WTC11 (cell line): ENCODE data around the gene PTX4. TPM values are rescaled to one million over a fixed set of nuclear protein-coding genes. Genes with fewer than 3 reads are reported as not detected.

Experiments
- ATAC-seq: fragments of 200-7000 bp; cut with Tn5 transposase; 2 replicates; pipeline ENCODE4 v1.10.0; 2021; ENCODE audit warnings: mild to moderate bottlenecking, moderate library complexity
- CTCF ChIA-PET: fragments of 300-600 bp; sonication (Branson Sonifier 250); formaldehyde crosslinking; loops from one replicate; lab custom pipeline; 2021; ENCODE audit warnings: antibody characterized with exemption; lab: Charles Lee
- POLR2A ChIA-PET: fragments of 350-600 bp; sonication (Branson Sonifier 250); formaldehyde crosslinking; loops from one replicate; lab custom pipeline; 2021; ENCODE audit warnings: antibody characterized with exemption; lab: Charles Lee
- DNase-seq: peaks from one replicate; pipeline ENCODE4 v3.0.0; 2021; ENCODE audit warnings: low spot score
- H3K27ac Mint-ChIP-seq: 2 replicates; pipeline ENCODE4 v1.8.0; 2021; ENCODE audit warnings: mixed read lengths
- H3K27me3 Mint-ChIP-seq: 2 replicates; pipeline ENCODE4 v1.8.0; 2021; ENCODE audit warnings: low read depth, mild to moderate bottlenecking, moderate library complexity, mixed read lengths
- H3K36me3 Mint-ChIP-seq: 2 replicates; pipeline ENCODE4 v1.8.0; 2021; ENCODE audit warnings: mixed read lengths
- H3K4me1 Mint-ChIP-seq: 2 replicates; pipeline ENCODE4 v1.8.0; 2022; ENCODE audit warnings: mixed read lengths
- H3K4me3 Mint-ChIP-seq: 2 replicates; pipeline ENCODE4 v1.8.0; 2021; ENCODE audit warnings: mild to moderate bottlenecking, moderate library complexity, mixed read lengths
- H3K9me3 Mint-ChIP-seq: 2 replicates; pipeline ENCODE4 v1.8.0; 2021; ENCODE audit warnings: mixed read lengths
- CREM ChIP-seq: sonication (generic); formaldehyde crosslinking; IDR thresholded peaks from 2 replicates; pipeline ENCODE4 v1.8.1; 2022; ENCODE audit warnings: mild to moderate bottlenecking, missing genetic modification reagents, moderate library complexity
- FOXP1 ChIP-seq: sonication (generic); formaldehyde crosslinking; IDR thresholded peaks from 2 replicates; pipeline ENCODE4 v1.8.0; 2022; ENCODE audit warnings: missing genetic modification reagents, mild to moderate bottlenecking, moderate library complexity, borderline replicate concordance
- GABPB1 ChIP-seq: sonication (generic); formaldehyde crosslinking; IDR thresholded peaks from 2 replicates; pipeline ENCODE4 v1.8.1; 2023; ENCODE audit warnings: mild to moderate bottlenecking, missing genetic modification reagents
- HMGA2 ChIP-seq: fragments of 250-450 bp; sonication (Bioruptor Pico); IDR thresholded peaks from 2 replicates; pipeline ENCODE4 v1.4.0; 2021; ENCODE audit warnings: mild to moderate bottlenecking, moderate library complexity
- IRF2 ChIP-seq: sonication (generic); formaldehyde crosslinking; IDR thresholded peaks from 2 replicates; pipeline ENCODE4 v1.8.0; 2022; ENCODE audit warnings: low read depth, missing genetic modification reagents, borderline replicate concordance
- JUN ChIP-seq: sonication (generic); formaldehyde crosslinking; IDR thresholded peaks from 2 replicates; pipeline ENCODE4 v1.8.0; 2023; ENCODE audit warnings: mild to moderate bottlenecking, missing genetic modification reagents
- MYBL2 ChIP-seq: sonication (generic); formaldehyde crosslinking; IDR thresholded peaks from 2 replicates; pipeline ENCODE4 v1.8.1; 2023; ENCODE audit warnings: mild to moderate bottlenecking, moderate library complexity, missing genetic modification reagents
- NFYB ChIP-seq: sonication (generic); formaldehyde crosslinking; conservative IDR thresholded peaks from 2 replicates; pipeline ENCODE4 v1.8.0; 2022; ENCODE audit warnings: low read depth, missing genetic modification reagents
- NR1H2 ChIP-seq: sonication (generic); formaldehyde crosslinking; IDR thresholded peaks from 2 replicates; pipeline ENCODE4 v1.9.0; 2021; ENCODE audit warnings: mild to moderate bottlenecking, moderate library complexity, missing genetic modification reagents
- NR3C1 ChIP-seq: sonication (generic); formaldehyde crosslinking; conservative IDR thresholded peaks from 2 replicates; pipeline ENCODE4 v1.8.1; 2023; ENCODE audit warnings: low read depth, mild to moderate bottlenecking, missing genetic modification reagents
- RELA ChIP-seq: sonication (generic); formaldehyde crosslinking; IDR thresholded peaks from 2 replicates; pipeline ENCODE4 v1.8.1; 2022; ENCODE audit warnings: missing genetic modification reagents, mild to moderate bottlenecking, borderline replicate concordance
- SP1 ChIP-seq: sonication (generic); formaldehyde crosslinking; conservative IDR thresholded peaks from 2 replicates; pipeline ENCODE4 v1.8.1; 2022; ENCODE audit warnings: missing genetic modification reagents
- TEAD4 ChIP-seq: sonication (generic); formaldehyde crosslinking; IDR thresholded peaks from 2 replicates; pipeline ENCODE4 v1.8.0; 2022; ENCODE audit warnings: mild to moderate bottlenecking, missing genetic modification reagents
- TP53 ChIP-seq: sonication (generic); formaldehyde crosslinking; IDR thresholded peaks from 2 replicates; pipeline ENCODE4 v1.8.1; 2023; ENCODE audit warnings: mild to moderate bottlenecking, missing genetic modification reagents
- ZNF263 ChIP-seq: sonication (generic); formaldehyde crosslinking; IDR thresholded peaks from 2 replicates; pipeline ENCODE4 v1.8.1; 2022; ENCODE audit warnings: low read depth, mild to moderate bottlenecking, moderate library complexity, missing genetic modification reagents
- ZNF671 ChIP-seq: fragments of 250-450 bp; sonication (Bioruptor Pico); IDR thresholded peaks from 2 replicates; pipeline ENCODE4 v1.8.0; 2021; ENCODE audit warnings: mild to moderate bottlenecking
- total RNA-seq: library from RNA; stranded (reverse); gene quantifications from 3 replicates; pipeline ENCODE4 v1.2.3, GENCODE V29; 2021
- TF ChIP-seq, protein P1 (sequence below): sonication (generic); formaldehyde crosslinking; IDR thresholded peaks from 2 replicates; pipeline ENCODE4 v1.8.0; 2022; ENCODE audit warnings: missing genetic modification reagents
- TF ChIP-seq, protein P2 (sequence below): sonication (generic); formaldehyde crosslinking; IDR thresholded peaks from 2 replicates; pipeline ENCODE4 v1.8.1; 2022; ENCODE audit warnings: mild to moderate bottlenecking, missing genetic modification reagents, moderate library complexity, borderline replicate concordance
- TF ChIP-seq, protein P3 (sequence below): sonication (generic); formaldehyde crosslinking; IDR thresholded peaks from 2 replicates; pipeline ENCODE4 v1.8.1; 2023; ENCODE audit warnings: mild to moderate bottlenecking, missing genetic modification reagents, moderate library complexity
- TF ChIP-seq, protein P4 (sequence below): sonication (generic); formaldehyde crosslinking; IDR thresholded peaks from 2 replicates; pipeline ENCODE4 v1.8.0; 2023; ENCODE audit warnings: mild to moderate bottlenecking, missing genetic modification reagents
- TF ChIP-seq, protein P5 (sequence below): sonication (generic); formaldehyde crosslinking; IDR thresholded peaks from 2 replicates; pipeline ENCODE4 v1.8.0; 2022; ENCODE audit warnings: mild to moderate bottlenecking, missing genetic modification reagents
- TF ChIP-seq, protein P6 (sequence below): sonication (generic); formaldehyde crosslinking; IDR thresholded peaks from 2 replicates; pipeline ENCODE4 v1.8.0; 2022; ENCODE audit warnings: mild to moderate bottlenecking, missing genetic modification reagents

Gene PTX4
- total RNA-seq, 1 experiment from 2014 or later, result 0.26 TPM

DNA sequence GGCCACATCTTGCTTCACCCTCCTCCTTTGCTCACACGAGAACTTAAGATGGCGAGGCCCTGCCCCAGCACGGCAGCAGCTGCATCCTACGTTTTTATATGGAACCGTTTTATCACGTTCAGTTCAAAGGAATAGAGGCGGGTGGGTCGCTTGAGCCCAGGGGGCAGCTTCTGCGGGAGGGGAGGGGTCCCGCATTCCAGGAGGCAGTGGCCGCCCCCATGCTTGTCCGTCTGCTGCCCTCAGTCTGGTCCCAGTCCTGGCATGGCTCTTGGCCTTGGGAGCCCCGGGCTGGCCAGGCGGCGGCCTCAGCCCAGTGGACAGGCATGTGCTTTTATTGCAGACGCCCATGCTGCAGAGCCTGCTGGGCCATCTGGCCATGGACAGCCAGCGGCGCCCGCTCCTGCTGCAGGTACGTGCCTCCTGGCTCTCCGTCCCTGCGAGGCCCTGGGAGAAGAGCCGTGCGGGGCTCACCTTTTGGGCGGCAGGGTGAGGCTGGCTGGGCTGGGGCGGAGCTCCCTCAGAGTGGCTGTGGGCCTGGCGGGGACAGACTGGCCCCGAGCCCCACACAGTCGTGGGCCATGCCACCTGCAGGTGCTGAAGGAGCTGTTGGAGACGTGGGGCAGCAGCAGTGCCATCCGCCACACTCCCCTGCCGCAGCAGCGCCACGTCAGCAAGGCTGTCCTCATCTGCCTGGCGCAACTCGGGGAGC is 11.2 kb upstream of the PTX4 start (continued):
- no peak for TF ChIP-seq SP1 (CRISPR knock-in tag)
- TF ChIP-seq RELA, result no peak
- TF ChIP-seq, protein P1, sequence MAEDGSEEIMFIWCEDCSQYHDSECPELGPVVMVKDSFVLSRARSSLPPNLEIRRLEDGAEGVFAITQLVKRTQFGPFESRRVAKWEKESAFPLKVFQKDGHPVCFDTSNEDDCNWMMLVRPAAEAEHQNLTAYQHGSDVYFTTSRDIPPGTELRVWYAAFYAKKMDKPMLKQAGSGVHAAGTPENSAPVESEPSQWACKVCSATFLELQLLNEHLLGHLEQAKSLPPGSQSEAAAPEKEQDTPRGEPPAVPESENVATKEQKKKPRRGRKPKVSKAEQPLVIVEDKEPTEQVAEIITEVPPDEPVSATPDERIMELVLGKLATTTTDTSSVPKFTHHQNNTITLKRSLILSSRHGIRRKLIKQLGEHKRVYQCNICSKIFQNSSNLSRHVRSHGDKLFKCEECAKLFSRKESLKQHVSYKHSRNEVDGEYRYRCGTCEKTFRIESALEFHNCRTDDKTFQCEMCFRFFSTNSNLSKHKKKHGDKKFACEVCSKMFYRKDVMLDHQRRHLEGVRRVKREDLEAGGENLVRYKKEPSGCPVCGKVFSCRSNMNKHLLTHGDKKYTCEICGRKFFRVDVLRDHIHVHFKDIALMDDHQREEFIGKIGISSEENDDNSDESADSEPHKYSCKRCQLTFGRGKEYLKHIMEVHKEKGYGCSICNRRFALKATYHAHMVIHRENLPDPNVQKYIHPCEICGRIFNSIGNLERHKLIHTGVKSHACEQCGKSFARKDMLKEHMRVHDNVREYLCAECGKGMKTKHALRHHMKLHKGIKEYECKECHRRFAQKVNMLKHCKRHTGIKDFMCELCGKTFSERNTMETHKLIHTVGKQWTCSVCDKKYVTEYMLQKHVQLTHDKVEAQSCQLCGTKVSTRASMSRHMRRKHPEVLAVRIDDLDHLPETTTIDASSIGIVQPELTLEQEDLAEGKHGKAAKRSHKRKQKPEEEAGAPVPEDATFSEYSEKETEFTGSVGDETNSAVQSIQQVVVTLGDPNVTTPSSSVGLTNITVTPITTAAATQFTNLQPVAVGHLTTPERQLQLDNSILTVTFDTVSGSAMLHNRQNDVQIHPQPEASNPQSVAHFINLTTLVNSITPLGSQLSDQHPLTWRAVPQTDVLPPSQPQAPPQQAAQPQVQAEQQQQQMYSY (CRISPR knock-in tag), result no peak
- no peak for TF ChIP-seq ZNF263 (CRISPR knock-in tag)
- TF ChIP-seq, protein P2, sequence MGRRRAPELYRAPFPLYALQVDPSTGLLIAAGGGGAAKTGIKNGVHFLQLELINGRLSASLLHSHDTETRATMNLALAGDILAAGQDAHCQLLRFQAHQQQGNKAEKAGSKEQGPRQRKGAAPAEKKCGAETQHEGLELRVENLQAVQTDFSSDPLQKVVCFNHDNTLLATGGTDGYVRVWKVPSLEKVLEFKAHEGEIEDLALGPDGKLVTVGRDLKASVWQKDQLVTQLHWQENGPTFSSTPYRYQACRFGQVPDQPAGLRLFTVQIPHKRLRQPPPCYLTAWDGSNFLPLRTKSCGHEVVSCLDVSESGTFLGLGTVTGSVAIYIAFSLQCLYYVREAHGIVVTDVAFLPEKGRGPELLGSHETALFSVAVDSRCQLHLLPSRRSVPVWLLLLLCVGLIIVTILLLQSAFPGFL (CRISPR knock-in tag), result no peak
- no peak for TF ChIP-seq GABPB1 (CRISPR knock-in tag)
- TF ChIP-seq NFYB, result no peak
- no peak for TF ChIP-seq JUN (CRISPR knock-in tag)
- TF ChIP-seq, protein P3, sequence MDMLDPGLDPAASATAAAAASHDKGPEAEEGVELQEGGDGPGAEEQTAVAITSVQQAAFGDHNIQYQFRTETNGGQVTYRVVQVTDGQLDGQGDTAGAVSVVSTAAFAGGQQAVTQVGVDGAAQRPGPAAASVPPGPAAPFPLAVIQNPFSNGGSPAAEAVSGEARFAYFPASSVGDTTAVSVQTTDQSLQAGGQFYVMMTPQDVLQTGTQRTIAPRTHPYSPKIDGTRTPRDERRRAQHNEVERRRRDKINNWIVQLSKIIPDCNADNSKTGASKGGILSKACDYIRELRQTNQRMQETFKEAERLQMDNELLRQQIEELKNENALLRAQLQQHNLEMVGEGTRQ (CRISPR knock-in tag), result no peak
- no peak for TF ChIP-seq FOXP1 (CRISPR knock-in tag)

DNA sequence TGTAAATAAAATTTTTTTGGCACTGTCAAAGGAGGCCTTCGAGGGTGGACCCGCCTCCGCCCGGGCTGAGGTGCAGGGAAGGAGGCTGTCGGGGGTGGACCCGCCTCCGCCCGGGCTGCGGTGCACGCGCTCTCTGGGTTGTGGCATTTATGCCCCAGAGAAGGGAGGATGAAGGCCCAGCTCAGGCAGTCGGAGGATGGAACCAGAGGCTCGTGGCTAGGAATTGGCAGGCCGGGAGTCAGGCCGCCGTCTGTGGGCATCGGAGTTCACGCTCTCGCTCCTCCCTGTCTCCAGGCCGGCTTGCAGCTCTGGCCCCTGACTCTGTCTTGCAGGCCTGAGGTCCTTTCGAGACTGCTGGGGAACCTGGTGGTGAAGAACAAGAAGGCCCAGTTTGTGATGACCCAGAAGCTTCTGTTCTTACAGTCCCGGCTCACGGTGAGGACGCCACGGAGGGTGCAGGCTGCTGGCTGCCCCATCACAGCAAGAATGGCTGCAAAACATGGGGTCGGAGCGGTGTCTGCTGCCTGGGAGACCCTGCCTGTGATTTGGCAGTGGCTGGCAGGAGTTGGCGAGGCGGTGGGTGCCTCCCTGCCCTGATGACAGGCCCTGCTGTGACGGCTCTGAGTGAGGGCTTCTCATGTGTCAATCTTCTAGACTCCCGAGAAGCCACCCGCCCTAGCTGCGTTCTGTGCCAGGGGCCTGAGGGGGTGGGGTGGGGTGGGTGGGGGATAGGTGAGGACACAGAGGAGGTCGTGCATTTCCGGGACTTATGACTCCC is 10.3 kb upstream of the PTX4 start:
- POLR2A ChIA-PET, result no interaction called here
- H3K4me1 Mint-ChIP-seq, result 0 out of 2 replicates have a peak, but pooled peaks cover 4% of the 10 kb centered on the region

DNA sequence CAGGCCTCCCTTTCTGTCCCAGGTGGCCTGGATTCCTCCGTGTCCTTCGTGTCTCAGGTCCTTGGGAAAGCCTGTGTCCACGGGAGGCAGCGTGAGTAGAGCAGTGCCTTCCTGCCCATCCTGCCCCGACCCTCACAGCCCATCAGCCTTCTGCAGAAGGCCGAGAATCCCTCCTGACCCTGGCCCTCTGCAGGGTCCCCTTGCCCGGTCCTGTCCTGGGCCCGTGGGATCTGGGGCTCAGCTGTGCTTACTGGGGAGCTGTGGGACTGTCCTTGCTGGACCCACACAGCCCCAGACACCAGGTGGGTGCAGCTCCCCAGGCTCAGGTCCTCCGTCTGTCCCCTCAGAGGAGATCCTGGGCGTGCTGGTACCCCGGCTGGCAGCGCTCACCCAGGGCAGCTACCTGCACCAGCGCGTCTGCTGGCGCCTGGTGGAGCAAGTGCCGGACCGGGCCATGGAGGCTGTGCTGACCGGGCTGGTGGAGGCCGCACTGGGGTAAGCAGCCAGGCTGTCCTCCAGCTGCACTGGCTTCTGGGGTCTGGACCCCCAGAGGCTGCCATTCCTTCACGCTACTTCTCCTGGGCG is 8.4 kb upstream of the PTX4 start:
- DNase-seq, result no peak
- no peak overlapping the region for H3K27ac Mint-ChIP-seq
- no peaks in the 10 kb centered on the region for H3K9me3 Mint-ChIP-seq
- H3K4me3 Mint-ChIP-seq, result no peak overlapping the region
- POLR2A ChIA-PET, result no interaction called here
- H3K4me1 Mint-ChIP-seq, result peaks cover 10% of the 10 kb centered on the region; the same call in 1 of the 2 replicates
- peaks cover 9% of the 10 kb centered on the region for H3K36me3 Mint-ChIP-seq
- no peak for ATAC-seq
- CTCF ChIA-PET, result interaction anchor here (1.5 kb wide), 1 partner anchor 42 kb away, joined by 3 read pairs; no protein-coding TSS in a partner anchor
- no peaks in the 10 kb centered on the region for H3K27me3 Mint-ChIP-seq
- TF ChIP-seq, protein P4, sequence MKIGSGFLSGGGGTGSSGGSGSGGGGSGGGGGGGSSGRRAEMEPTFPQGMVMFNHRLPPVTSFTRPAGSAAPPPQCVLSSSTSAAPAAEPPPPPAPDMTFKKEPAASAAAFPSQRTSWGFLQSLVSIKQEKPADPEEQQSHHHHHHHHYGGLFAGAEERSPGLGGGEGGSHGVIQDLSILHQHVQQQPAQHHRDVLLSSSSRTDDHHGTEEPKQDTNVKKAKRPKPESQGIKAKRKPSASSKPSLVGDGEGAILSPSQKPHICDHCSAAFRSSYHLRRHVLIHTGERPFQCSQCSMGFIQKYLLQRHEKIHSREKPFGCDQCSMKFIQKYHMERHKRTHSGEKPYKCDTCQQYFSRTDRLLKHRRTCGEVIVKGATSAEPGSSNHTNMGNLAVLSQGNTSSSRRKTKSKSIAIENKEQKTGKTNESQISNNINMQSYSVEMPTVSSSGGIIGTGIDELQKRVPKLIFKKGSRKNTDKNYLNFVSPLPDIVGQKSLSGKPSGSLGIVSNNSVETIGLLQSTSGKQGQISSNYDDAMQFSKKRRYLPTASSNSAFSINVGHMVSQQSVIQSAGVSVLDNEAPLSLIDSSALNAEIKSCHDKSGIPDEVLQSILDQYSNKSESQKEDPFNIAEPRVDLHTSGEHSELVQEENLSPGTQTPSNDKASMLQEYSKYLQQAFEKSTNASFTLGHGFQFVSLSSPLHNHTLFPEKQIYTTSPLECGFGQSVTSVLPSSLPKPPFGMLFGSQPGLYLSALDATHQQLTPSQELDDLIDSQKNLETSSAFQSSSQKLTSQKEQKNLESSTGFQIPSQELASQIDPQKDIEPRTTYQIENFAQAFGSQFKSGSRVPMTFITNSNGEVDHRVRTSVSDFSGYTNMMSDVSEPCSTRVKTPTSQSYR, result no peak
- TF ChIP-seq, protein P5, sequence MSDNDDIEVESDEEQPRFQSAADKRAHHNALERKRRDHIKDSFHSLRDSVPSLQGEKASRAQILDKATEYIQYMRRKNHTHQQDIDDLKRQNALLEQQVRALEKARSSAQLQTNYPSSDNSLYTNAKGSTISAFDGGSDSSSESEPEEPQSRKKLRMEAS (CRISPR knock-in tag), result no peak
- TF ChIP-seq, protein P6, sequence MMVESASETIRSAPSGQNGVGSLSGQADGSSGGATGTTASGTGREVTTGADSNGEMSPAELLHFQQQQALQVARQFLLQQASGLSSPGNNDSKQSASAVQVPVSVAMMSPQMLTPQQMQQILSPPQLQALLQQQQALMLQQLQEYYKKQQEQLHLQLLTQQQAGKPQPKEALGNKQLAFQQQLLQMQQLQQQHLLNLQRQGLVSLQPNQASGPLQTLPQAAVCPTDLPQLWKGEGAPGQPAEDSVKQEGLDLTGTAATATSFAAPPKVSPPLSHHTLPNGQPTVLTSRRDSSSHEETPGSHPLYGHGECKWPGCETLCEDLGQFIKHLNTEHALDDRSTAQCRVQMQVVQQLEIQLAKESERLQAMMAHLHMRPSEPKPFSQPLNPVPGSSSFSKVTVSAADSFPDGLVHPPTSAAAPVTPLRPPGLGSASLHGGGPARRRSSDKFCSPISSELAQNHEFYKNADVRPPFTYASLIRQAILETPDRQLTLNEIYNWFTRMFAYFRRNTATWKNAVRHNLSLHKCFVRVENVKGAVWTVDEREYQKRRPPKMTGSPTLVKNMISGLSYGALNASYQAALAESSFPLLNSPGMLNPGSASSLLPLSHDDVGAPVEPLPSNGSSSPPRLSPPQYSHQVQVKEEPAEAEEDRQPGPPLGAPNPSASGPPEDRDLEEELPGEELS (CRISPR knock-in tag), result no peak
- TF ChIP-seq TEAD4 (CRISPR knock-in tag) (no peak), NR3C1 (CRISPR knock-in tag) (no peak), NR1H2 (CRISPR knock-in tag) (no peak), CREM (CRISPR knock-in tag) (no peak), FOXP1 (CRISPR knock-in tag) (no peak), MYBL2 (no peak), ZNF671 (no peak)

More for the DNA sequence above, 10.3 kb upstream of the PTX4 start:
- DNase-seq (no peak), ATAC-seq (no peak)
- no peak for TF ChIP-seq HMGA2 (CRISPR knock-in tag)
- no peak for TF ChIP-seq IRF2 (CRISPR knock-in tag)
- TF ChIP-seq TP53 (CRISPR knock-in tag), result no peak
- Mint-ChIP-seq H3K27me3 (no peaks in the 10 kb centered on the region), H3K4me3 (no peak overlapping the region), H3K9me3 (no peaks in the 10 kb centered on the region), H3K36me3 (peaks cover 18% of the 10 kb centered on the region), H3K27ac (no peak overlapping the region)
- CTCF ChIA-PET, result interaction anchor here (1.3 kb wide), 1 partner anchor 44 kb away, joined by 3 read pairs; no protein-coding TSS in a partner anchor
